Activated effector memory CD4-positive, alpha-beta T cell treated with anti-CD3 and anti-CD28 coated beads, Interleukin-2, amount 50 U/mL, for 16 hours (primary cell): ENCODE measurements around the gene CIAO2B.

Experiments used
- DNase-seq: peaks from one replicate; pipeline ENCODE4 v3.0.0-alpha.2; 2020

The CIAO2B gene

GRCh38 chr16:66885491-66885890 lies 48.7 kb downstream of the CIAO2B start:
- no peak for DNase-seq

GRCh38 chr16:66882702-66883101 lies 51.5 kb downstream of the CIAO2B start:
- DNase-seq = no peak
